Stimulated activated CD8-positive, alpha-beta memory T cell treated with anti-CD3 and anti-CD28 coated beads, Interleukin-7, amount 100 ng/mL, for 24 hours (primary cell): ENCODE results near the gene LYSMD3.

Experiments used
- DNase-seq: peaks from one replicate; pipeline ENCODE4 v3.0.0-alpha.2; 2020; ENCODE audit warnings: low read depth

The LYSMD3 gene

DNA sequence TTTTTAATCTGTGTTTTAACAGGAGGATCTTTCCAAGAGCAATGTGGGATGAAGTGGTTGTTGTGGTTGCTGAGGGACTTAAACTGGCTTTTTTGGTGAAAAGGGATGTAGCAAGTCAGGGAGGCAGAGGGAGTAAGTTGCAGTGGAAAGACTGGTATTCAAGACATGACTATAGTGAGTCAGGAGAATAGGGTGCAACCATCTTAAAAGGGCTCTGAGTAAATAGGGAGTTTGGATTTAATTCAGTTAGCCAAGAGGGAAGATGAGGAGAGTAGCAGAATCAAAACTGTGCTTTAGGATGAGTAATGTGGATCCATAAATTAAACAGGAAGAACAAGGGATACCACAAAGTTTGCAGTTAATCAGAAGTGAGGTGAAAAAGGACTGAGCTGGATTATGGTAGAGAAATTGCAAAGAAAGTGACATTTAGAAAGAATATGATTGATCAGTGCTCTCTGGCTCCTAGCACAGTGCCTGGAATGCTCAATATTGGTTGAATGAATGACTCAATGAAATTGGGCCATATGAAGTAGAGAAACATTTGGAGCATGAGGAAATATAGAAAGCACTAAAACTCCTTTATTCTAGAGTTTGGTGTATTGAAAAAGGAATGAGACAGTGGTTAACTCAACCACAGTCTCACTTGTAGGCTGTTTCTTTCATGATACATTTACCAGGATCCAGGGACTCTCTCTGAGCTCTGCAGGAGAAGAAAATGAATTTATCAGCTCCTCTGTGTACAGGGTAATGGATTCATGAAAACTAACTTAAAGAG lies 49.6 kb downstream of the LYSMD3 start:
- DNase-seq, result no peak

- no peak for DNase-seq
Observed at GRCh38 chr5:90477621-90478215, 51.7 kb downstream of the LYSMD3 start.

DNA sequence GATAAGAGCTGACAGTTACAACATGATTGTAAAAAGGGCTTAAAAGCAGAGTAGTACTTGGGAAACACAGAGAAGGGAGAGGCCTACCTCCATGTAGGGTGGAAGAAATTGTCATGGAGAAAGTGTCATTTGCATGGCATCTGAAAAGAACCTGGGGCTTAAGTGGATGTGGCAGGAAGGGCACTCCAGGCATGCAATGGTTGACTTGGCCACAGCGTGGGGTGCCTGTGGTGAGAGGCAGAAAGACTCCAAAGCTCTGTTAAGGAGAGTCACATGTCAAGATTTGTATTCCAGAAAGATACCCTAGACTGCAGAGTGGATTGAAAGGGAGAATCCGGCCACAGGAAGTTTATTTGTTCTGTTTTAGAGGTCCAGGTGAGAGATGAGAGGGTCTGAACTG lies 52.3 kb downstream of the LYSMD3 start:
- no peak for DNase-seq

DNA sequence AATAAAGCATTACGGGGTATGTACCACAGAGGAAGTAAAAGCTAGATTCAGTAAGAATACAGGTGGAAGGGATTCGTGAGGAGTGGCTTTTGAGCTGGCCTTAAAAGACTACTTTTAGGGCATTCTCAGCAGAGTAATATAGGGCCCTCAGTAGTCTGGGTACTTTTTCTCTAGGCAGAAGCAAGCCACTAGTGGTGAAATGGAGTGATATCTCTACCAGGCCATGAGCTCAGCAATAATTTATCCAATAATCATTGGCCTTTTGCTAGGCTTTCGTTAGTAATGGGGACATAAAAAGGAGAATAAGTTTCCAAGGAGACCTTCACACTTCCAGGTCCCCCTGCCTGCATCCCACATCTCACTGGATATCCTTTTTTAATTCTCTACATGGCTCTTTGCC lies 53.0 kb downstream of the LYSMD3 start:
- DNase-seq, result no peak

GRCh38 chr5:90475436-90475980 lies 53.9 kb downstream of the LYSMD3 start:
- no peak for DNase-seq

GRCh38 chr5:90474235-90475107 lies 54.9 kb downstream of the LYSMD3 start, which contains the start of the genes MBLAC2 and POLR3G:
MBLAC2 (minus strand) TSS chr5:90474771; CDS start chr5:90474292, 479 bp downstream.
POLR3G (plus strand) TSS chr5:90474864; CDS start chr5:90485568, 10,704 bp downstream.
- peak; percentile 87 for DNase-seq

DNA sequence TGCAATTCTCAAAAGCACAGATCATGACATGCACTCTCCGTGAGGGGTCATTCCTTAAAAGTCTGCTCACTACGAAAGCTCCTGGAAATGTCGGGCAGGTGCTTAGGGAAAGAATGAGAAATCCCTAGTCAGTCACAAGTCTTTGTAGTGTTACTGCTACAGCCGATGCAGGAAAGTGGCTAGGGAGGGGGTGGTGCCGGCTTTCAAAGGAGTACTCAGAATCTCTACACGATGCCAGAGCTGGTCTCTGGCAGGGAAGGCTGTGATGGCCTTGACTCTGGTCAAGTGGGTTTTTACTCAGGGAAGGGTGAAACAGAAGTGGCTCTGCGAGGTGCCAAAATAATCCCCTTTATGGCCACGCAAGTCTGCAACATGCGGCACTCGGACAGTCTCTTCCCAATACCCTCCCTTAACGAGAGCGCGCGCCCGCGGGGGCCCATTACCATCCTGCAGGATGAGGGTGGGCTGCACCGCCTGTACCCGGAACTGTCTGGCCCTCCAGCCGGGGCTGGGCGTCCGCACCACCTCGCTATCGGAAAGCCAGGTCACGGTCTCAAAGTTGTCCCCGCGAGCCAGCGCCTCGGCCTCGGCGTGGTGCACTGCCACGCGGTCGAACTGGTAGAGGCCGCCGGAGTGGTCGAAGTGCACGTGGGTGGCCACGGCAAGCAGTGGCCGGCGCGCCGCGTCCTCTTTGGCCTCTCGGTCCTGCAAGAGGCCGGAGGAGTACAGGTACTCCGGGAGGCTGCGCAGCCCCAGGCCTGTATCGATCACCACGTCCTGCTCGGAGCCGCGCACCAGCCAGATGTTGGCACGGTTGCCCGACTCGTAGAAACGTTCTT lies 55.8 kb downstream of the LYSMD3 start:
- peak; percentile 1 for DNase-seq

DNA sequence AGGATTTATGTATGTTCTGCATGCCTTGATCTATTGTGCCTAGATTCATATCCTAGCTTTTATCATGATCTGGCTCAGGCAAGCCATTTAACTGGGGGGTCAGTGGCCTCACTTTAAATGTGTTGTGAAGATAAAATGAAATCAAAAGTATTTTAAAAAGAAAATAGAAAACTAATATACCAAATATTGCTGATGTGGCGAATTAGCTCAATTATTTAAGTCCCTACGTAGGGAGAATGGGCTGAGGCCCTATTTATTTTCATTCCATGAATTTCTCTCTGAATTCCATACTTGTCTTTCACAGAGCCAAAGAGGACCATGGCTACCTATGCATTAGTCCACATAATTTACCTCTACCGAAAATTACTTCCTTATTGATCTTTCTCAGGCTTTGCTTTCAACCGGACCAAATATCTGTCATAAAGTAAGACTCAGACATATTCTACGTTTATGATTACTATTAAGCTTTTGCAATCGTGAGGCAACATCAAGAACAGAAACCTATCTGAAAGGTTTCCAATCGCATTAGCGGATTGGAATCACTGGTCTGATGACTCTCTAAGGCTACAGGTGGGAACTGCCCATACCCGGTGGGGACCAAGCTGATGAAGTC lies 56.5 kb downstream of the LYSMD3 start:
- DNase-seq, result no peak
